ENCODE measurements around the gene EVI5L.

Gene EVI5L

DNA sequence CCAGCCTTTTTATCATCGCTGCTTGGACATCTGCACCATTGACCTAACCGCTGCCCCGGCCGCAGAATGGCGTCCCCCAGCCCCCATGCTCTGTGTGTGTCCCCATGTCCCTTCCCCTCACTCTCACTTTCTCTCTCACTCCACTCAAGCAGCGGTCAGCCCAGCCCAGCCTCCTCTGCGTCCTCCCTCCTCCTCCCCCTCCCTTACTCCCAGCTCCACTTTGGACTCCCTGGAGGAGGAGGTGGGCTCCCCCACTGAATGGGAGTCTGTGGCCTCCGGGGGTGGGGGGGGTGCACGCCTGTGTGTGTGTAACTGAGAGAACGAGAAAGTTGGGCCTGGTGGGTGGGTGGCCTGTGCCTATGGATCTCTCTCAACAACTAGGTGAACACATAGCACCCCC is 75.8 kb downstream of the EVI5L start:
- TF ChIP-seq, protein P1, sequence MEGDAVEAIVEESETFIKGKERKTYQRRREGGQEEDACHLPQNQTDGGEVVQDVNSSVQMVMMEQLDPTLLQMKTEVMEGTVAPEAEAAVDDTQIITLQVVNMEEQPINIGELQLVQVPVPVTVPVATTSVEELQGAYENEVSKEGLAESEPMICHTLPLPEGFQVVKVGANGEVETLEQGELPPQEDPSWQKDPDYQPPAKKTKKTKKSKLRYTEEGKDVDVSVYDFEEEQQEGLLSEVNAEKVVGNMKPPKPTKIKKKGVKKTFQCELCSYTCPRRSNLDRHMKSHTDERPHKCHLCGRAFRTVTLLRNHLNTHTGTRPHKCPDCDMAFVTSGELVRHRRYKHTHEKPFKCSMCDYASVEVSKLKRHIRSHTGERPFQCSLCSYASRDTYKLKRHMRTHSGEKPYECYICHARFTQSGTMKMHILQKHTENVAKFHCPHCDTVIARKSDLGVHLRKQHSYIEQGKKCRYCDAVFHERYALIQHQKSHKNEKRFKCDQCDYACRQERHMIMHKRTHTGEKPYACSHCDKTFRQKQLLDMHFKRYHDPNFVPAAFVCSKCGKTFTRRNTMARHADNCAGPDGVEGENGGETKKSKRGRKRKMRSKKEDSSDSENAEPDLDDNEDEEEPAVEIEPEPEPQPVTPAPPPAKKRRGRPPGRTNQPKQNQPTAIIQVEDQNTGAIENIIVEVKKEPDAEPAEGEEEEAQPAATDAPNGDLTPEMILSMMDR (IDR thresholded peaks at IDR 0.05; ENCODE audit: control insufficient read depth, insufficient read depth, low read depth, low read length, missing control alignments), result no peak
- no peak overlapping the region for H3K4me3 ChIP-seq (ENCODE audit: control insufficient read depth, low read depth, low read length)
- DNase-seq (ENCODE audit: low read depth), result no peak

DNA sequence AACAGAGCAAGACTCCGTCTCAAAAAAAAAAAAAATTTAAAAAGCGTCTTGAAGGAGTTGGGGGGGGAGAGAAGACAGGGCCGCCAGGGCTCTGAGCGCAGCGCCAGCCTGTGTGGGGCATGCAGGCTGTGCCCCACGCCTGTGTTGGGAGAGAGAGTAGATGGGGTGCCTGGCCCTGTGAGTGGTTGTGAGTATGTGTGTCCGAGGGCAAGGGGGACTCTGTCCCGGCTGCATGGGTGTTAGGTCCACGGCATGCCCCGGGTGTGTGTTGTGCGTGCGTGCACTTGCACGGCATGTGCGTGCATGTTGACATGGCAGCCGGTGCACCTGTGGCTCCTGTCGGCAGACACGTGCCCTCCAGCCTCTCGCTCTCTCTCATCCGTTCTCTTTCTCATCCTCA is 77.1 kb downstream of the EVI5L start:
- H3K4me3 ChIP-seq (ENCODE audit: control insufficient read depth, low read depth, low read length), result no peak overlapping the region
- TF ChIP-seq, protein P1 (IDR thresholded peaks at IDR 0.05; ENCODE audit: control insufficient read depth, insufficient read depth, low read depth, low read length, missing control alignments), result no peak

DNA sequence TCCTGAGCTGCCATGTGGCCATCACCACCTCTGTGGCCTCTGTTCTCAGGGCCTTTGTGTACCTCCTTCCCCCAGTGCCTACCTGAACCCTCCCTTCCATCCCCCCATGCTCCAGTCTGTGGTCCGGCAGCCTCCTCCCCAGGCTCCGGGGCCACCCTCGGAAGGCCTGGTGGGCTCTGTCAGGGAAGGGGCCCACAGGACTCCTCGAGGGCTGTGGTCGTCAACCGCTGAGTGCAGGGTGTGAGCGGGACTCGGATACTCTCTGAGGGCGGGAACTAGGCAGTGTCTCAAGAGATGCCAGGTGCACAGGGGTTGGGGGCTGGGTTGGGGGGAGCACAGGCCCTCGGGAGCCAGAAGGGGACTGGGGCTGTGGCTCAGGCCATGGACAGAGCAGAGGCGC is 77.5 kb downstream of the EVI5L start:
- DNase-seq (ENCODE audit: low read depth), result no peak
- no peak overlapping the region for H3K4me3 ChIP-seq (ENCODE audit: control insufficient read depth, low read depth, low read length)
- TF ChIP-seq, protein P1 (IDR thresholded peaks at IDR 0.05; ENCODE audit: control insufficient read depth, insufficient read depth, low read depth, low read length, missing control alignments), result no peak

More for the DNA sequence above, 77.1 kb downstream of the EVI5L start:
- no peak for DNase-seq (ENCODE audit: low read depth)

DNA sequence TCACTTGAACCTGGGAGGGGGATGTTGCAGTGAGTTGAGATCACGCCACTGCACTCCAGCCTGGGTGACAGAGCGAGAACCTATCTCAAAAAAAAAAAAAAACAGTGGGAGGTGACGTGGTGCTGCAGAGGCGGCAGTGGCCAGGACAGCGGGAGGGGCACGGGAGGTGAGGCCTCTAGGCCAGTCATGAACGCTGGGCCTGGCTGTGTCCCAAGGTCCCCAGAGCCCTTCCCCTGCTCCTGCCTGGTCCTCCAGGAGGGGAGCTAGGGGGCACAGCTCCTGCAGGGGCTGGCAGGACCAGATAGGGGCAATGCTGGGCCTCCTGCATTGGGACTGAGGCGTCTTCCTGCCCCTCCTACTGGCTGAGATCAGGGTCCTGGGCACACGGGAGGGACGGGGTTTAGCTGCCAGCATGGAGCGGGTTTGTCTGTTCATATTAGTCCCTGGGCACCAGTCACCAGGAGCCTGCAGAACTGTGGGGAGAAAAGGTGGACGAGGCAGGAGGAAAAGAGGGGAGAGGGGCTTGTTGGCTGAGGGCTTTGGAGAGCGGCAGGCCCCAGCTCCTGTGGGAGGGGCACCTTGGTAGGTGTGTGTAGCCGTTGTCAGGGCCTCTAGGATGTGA is 78.2 kb downstream of the EVI5L start:
- no peak overlapping the region for H3K4me3 ChIP-seq (ENCODE audit: control insufficient read depth, low read depth, low read length)
- DNase-seq (ENCODE audit: low read depth), result no peak
- TF ChIP-seq, protein P1 (IDR thresholded peaks at IDR 0.05; ENCODE audit: control insufficient read depth, insufficient read depth, low read depth, low read length, missing control alignments), result no peak

DNA sequence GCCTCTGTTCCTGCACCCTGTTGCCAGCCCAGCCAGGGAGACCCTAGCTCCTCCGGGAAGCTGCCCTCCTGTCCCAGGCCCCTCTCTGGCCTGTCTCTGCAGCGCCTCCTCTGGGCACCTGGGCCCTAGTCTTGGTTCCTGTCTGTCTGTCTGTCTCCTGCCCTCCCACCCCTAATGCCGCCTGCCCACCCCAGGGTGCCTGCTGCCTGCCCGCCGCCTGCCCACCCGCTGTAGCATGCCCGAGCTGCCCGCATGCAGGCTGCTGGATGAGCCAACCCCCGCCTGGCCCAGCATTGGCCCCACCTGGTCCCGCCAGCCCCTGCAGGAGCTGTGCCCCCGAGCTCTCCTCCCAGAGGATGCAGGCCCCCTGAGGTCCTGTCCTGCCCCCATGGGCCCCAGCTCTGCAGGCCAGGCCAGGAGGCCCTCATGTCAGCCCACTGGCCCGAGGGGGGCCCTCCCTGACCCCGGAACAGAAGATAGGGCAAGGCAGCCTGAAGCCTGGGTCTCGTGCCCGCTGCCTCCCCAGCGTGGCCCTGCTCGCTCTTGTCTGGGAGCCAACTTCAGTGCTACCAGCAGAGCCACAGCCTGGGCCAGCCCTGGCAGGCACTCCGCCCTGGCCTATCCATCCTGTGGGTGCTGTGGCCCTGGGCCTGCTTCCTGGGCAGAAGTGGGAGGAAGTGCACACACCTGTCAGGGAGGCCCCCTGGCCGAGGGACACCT is 78.9 kb downstream of the EVI5L start:
- no peak for DNase-seq (ENCODE audit: low read depth)
- no peak overlapping the region for H3K4me3 ChIP-seq (ENCODE audit: control insufficient read depth, low read depth, low read length)
- TF ChIP-seq, protein P1 (IDR thresholded peaks at IDR 0.05; ENCODE audit: control insufficient read depth, insufficient read depth, low read depth, low read length, missing control alignments), result no peak

DNA sequence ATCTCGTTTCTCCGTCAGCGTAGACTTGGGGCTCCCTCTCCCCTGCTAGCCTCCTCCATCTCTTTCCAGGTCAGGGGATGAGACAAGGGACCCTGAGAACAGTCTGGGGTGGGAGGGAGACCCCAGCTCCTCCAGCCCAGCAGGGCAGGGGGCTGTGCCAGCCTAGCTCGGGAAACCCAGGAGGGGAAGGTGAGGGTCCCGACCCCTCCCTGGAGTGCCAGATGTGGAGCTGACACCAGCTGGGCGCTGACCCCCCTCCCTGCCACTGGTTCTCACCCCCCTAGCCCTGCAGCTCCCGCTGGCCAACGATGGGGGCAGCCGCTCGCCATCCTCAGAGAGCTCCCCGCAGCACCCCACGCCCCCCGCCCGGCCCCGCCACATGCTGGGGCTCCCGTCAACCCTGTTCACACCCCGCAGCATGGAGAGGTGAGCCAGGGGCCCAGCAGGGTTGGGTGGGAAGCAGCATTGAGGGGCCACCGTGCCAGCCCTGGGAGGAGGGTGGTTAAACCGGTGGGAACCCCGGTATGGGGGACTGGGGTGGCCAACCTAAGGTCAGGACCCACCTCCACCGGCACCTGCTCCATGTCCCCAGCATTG is 79.6 kb downstream of the EVI5L start:
- no peak overlapping the region for H3K4me3 ChIP-seq (ENCODE audit: control insufficient read depth, low read depth, low read length)
- TF ChIP-seq, protein P1 (IDR thresholded peaks at IDR 0.05; ENCODE audit: control insufficient read depth, insufficient read depth, low read depth, low read length, missing control alignments), result no peak
- DNase-seq (ENCODE audit: low read depth), result no peak

Data from AG09309 (cell line).